NCI-H146 treated with DMSO at 0.1 percent for 48 hours (cell line): Measurements from ENCODE around the gene COL3A1.

ENCODE experiments used
- DNase-seq: peaks from one replicate; lab custom pipeline; 2025; ENCODE audit not compliant: unreplicated experiment; lab: John Stamatoyannopoulos, UW

Gene COL3A1

DNA sequence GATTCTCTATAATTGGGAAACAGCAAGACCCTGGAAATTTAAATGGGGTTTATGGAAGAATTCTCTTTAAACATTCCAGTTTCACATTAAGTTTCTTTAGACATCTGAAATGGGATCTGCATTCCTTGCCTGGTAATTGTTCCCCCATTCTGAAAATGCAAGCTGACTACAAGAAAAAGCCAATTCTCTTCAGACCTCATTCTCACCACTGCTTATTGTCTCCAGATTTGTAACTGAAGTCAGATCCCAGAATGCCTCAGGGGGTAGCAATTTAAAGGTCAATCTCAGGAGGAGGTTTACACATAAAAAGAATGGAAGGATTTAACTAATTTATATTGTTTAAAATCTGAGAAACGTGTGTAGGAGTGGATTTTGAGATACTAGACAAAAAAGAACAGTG, 41.2 kb downstream of the COL3A1 start:
- no peak for DNase-seq

DNA sequence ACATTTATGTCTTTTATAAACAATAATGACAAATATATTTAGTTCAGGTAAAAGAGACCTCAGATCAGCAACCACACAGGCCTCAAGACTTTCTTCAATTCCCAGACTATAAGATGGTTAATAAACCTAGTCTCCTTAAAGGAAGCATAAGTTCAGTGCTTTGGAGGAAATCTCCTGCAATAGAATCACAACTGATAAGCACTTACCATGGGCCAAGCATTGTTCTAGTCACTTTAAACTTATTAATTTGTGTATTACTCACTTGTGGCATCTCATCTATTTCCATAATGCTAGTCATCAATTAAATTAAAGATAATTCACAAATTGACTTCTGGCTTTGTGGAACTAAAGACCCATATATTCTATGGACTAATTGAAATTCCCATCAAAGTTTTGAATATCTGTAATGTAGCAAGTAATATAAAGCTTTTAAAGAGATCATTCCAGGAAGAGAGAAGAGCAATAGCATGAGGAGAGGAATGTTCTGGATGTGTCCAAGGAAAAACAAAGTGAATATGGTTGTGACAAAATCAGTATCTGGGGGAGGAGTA, 42.2 kb downstream of the COL3A1 start:
- DNase-seq = no peak

DNA sequence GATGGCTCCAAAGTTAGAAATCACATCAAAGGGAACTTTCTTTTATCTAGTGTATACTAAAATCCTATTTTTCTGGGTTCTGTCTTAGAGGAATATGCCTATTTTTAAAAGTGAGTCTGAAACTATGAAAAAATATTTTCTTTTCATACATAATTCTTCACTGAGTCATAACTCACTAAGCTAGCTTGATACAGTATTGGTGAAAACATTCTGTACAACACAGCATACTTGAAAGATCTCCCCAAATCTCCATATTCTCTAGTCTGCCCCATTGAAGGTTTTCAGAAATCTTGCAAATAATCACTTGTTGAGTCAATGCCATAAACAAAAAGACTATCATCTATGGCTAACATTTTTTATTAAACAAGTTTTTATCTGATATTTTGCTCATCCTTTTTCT, 44.5 kb downstream of the COL3A1 start:
- no peak for DNase-seq

DNA sequence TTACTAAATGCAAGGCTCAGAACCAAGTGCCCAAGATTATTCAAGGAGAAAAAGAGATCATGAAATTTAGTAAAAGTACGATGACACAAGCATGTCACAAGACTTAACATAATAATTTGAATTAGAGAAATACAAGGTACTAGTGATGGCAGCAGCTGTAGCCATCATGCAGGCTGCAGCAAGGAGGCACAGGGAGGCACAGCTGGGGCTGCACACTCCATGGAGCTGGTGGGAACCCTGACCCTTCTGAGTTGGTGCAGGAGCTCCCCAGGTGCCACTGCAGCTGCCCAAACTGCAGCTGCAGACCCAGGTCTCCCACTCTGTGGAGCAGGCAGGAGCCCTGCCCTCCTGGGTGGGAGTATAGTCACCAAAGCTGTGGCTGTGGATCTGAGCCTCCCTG, 46.0 kb downstream of the COL3A1 start:
- DNase-seq = no peak

DNA sequence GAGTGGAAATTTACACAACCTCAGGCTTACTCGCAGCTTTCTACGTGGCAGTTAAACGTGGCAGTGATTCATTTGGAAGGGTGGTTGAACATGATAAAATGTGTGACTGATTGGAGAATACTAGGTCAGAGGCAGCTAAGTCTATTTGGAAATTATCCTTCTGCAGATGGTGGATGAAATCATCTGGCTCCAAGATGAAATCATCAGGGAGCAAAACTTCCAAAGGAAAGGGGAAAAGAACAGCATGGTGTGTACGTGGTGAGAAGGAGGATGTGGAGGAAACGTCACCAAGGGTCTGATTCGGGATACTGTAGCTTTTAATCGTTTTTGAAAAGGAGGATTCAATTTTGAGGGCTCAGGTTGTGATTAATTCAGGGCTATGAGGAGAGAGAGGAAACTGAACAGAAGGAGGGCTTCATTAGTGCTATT, 47.9 kb downstream of the COL3A1 start:
- DNase-seq = no peak

DNA sequence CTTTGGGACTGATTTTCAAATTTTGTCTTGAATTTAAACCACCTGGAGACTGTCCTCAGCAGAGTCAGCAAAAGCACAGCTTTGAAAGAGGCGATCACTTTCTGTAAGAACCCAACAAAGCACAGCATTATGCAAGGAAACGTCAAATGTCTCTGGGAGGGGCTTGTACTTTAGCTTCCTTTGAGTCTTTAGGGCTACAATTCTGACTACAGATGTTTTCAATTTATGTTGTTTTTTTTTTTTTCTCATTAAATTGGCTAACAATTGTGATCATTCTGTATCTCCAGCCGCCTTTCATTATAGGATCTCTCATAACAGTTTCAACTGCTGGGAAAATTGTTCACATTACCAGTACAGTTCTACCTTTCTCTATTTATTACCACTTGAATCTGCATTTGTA, 48.3 kb downstream of the COL3A1 start:
- no peak for DNase-seq

DNA sequence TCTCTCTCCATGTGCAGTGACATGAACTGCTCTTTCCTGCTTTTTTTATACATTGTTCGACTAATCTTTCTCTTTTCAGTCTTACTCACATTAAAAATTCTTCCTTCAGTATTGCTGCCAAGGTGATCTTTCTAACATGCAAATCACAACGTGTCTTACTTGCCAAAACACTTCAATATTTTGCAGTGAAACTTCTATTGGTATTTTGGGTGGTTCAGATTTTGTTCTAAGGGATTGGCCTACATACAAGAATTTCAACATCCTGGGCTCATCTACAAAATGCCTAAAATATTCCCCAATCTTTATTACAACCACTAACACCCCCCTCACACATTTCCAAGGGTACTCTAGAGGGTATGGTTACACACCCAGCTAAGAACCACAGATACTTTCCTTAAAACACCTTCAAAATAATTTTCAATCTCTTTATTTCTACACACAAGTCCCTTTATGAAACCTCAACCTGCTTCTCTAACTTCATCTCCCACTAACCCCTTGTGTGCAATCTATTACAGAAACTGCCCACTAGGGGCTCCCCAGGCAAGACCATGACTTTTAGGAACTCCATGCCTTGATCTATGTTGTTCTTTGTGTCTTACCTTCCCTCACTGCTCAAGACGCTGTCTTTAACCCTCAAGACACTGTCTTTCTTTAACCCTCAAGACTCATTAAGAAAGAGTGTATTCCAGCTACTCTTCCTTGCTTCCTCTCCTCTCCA, 50.9 kb downstream of the COL3A1 start:
- no peak for DNase-seq

DNA sequence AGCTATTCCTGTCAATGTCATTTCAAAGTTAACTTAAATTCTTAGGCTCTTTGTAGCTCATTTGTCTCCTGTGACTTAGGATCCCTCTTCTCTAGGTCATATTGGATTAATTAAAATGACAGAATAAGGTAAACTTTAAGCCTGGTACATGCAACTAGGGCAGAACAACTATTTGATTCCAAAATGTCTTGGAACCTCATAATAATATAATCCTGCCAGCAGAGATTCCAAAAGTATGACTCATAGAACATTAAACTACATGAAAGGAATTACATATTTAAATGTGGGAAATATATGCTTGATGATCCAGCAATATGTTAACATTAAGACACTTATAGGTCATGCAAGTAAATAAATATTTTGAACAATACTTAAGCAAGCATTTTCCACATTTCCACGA, 63.3 kb downstream of the COL3A1 start:
- no peak for DNase-seq

DNA sequence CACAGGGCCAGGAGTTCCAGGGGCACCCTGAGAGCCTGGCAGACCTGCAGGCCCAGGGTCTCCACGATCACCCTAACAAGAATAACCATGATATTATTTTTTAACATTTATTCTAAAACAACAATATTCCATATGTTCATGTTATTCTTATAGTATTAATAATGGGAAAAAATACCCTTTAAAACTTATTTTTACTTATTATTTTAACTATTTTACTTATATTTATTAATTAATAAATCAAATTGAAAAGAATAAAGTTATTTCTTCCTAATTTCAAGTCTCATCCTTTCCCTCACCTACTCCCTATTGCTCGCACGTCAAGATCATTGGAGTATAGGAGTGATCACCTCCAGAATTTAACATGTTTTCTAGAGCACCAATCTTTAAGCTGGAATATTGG, 71.7 kb downstream of the COL3A1 start:
- no peak for DNase-seq

DNA sequence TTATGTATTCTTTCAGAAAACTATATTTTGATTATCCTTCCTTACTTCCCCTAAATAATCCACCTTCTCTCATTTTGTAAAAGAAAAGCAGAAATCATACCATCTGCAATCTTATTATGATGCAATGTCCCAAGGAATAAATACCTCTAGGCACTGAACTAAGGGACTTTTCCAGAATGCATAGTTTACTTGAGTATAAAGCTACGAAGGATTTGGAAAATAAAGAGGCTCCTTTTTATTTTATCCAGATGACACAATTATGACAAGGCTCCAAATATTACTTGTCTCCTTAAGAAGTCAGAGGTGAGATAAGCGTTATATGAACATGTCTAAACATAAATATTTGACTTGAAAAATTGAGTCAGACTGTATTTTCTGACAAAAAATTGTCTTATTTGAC, 72.1 kb downstream of the COL3A1 start:
- no peak for DNase-seq

DNA sequence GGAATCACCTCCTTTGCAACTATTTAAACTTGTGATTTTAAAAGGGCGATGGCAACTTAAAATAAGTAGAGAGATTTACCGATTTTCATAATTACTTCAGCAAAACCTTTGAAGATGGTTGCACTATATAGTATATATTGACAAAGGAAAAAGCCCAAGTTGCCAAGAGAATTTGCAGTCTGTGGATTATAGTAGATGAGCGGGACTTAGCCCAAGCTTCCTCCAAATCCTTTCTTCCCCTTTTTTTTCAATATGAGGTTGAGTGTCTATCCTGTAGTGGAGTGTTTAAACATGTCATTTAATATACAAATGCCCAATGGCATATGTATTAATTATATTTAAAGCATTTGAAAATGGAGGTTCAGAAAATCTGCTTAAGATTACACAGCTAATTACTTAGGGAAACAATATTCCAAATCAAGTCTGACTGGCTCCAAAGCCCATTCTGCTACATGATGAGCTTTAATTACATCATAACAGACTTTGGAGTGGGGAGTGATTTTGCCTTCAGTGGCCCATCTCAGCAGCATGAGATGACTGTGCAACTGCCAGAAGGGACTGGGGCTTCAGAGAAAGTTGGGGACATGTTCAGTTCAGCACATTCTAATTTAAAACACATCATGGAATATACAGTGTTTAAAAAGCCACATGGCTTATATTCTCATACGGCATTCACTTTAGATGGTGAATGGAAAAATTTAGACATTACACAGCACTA, 73.2 kb downstream of the COL3A1 start:
- no peak for DNase-seq

DNA sequence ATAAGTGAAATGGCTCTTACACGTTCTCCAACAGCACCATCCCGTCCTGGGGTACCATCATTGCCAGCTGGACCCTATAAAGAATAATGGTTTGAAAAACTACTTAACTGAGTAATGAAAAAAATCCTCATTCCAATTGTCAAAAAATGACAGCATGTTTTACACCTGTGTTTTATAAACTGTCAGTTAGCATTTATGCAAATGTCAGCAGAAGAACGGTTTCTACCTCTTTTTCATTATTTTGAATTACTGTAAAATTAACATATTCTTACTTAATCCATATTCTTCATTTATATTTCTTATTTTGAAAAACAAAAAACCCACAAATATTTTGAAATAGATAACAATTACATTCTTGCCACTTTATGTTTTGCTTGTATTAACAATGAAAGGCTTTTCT, 74.0 kb downstream of the COL3A1 start:
- DNase-seq = no peak

DNA sequence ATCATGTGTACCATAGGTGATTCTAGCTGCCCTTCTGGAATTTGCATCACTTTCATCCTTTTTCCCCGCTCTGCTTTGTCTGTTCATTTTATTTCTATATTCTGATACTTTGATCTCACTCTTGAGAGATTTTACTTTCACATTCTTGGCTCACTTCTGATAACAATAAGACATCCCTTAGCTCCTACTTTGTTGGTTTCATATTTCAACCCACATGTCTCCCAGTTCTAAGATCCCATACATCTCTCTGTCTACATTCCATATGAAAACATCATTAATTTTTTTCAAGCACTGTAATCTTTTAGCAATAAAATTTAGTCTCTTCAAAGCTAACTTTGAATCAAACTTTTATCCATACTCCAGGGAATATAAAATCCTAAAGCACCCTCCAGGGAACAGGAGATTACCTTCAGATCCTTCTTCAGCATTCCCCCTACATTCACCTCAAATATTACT, 75.6 kb downstream of the COL3A1 start:
- no peak for DNase-seq

DNA sequence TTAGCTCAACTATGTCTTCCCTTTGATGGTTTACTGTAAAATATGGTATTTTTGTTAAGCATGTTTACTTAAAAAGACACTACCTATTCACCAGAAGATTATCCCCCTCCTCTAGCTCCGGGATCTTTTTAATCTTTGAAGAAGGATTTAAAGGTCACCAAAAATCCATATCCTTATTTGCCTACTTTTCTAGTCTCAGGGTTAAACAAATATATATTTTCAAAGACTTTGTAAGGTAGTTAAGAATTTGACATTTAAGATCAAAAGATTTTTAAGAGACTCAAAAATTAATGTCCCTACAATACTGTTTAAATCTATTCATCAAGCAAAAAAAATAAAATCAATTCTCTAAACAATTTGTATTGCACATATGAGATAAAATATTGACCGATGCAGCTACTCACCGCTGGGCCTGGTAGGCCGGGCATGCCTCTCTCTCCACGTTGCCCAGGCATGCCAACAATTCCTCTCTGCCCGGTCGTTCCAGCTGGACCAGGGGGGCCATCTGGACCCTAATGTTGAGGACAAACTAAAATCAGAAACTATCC, 76.1 kb downstream of the COL3A1 start:
- DNase-seq = peak; percentile 30

DNA sequence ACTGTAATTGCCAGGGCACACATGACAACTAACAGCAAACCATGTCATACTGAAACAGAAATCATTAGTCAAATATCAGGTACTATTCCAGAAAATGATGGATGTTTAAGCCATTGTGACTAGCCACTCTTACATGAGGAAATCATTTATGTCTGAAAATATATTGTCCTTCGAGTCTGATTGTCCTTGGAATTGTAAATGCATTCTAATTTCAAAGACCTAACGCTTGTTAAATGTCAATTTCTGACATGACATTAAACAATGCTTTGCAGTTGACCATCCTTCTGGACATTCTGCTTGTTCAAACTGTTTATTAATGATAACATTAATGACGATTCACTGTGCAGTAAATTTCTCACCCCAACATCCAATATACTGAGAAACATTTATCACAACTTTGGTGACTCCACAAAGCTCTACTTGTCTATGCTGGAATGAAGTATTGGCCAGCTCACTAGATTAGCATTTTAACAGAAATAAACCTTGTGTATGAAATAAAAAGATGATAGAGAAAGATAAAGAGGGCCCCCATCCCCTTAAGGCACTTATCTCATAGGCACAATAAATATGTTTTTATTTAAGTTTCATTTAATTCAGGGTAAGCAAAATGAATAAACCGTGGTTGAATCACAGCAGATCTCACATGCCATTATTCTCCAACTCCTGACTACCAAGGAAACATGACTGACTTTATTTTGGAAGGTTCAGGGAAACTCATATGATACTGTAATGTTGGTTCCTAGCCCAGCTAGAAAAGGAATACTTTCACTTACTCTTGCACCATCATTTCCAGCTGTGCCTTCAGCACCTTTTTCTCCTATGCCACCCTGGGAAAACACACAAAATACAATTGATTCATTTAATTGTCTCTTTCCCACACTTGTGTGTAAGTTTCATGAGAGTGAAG, 82.3 kb downstream of the COL3A1 start:
- no peak for DNase-seq

DNA sequence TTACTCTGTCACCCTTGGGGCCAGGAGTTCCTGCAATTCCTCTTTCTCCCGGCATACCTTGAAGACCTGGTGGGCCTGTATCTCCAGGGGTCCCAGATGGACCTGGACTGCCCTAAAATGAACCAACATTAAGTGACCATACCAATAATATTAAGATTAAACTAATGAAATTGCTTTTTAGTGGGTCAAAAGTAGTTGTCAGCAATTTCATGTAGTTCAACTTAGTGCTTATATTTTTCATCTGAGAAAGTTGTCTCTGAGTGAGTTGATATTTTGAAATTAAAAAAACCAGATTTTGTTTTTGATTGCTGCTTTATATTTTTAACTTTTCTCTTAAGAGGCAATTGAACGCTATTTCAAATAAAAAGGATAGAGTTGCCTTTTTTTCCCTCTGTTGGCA, 83.1 kb downstream of the COL3A1 start:
- DNase-seq = no peak

DNA sequence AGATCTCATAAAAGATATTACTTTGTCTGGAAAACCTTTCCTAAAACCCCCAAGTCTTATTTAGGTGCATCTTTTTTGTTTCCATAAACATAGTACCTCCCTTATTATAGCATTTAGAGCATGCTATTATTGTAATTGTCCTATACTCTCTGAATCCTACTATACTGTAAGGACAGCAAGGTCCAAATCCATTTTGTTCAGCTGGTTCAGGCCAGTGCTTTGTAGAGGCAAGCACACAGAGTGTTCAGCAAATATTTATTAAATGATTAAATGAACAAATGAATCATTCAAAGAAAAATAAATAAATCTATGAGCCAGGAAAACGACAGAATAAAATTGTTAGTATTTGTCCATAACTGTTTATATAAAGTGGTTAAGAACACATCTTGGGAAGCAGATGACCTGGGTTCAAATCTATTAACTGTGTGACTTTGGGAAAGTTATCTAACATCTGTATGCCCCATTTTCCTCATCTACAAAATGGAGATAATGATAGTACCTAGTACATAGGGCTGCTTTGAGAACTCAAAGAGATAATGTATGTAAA, 86.0 kb downstream of the COL3A1 start:
- DNase-seq = no peak
